PC-3 (cell line): ENCODE results near the gene TGM3. TPM values are rescaled to one million over a fixed set of nuclear protein-coding genes. Genes with fewer than 3 reads are reported as not detected.

Experiments
- ATAC-seq: fragments of 200-7000 bp; cut with Tn5 transposase; 2 replicates; pipeline ENCODE4 v1.9.1; 2020; ENCODE audit warnings: mild to moderate bottlenecking, moderate library complexity
- BruUV-seq: library from RNA; stranded (reverse); fragments of 400-500 nt; replicated peaks from 2 replicates; lab custom pipeline; 2021; lab: Mats Ljungman, UMichigan
- CTCF ChIA-PET: fragments of 300-600 bp; sonication (Branson Sonifier 250); formaldehyde crosslinking; loops from one replicate; lab custom pipeline; 2022; ENCODE audit warnings: antibody characterized with exemption; lab: Charles Lee
- POLR2A ChIA-PET: fragments of 300-600 bp; sonication (Branson Sonifier 250); formaldehyde crosslinking; loops from one replicate; lab custom pipeline; 2022; ENCODE audit warnings: antibody characterized with exemption; ENCODE audit not compliant: unreplicated experiment; lab: Charles Lee
- DNase-seq: peaks from one replicate; pipeline ENCODE4 v3.0.0-alpha.2; 2015
- H2AFZ ChIP-seq: fragments of 300-600 bp; sonication (generic); 2 replicates; pipeline ENCODE4 v1.6.0; 2016; ENCODE audit warnings: antibody characterized with exemption, low read length
- H3F3A ChIP-seq: fragments of 300-600 bp; sonication (generic); one replicate; pipeline ENCODE4 v1.6.0; 2017; ENCODE audit warnings: antibody characterized with exemption, low read length, control low read depth, mild to moderate bottlenecking; ENCODE audit not compliant: unreplicated experiment
- H3K27ac ChIP-seq: fragments of 300-600 bp; sonication (generic); 2 replicates; pipeline ENCODE4 v1.5.1; 2016; ENCODE audit warnings: mild to moderate bottlenecking, low read length
- H3K27me3 ChIP-seq: fragments of 300-600 bp; sonication (generic); 2 replicates; pipeline ENCODE4 v1.6.1; 2016; ENCODE audit warnings: low read length, mixed read lengths
- H3K36me3 ChIP-seq: fragments of 300-600 bp; sonication (generic); 2 replicates; pipeline ENCODE4 v1.6.1; 2016; ENCODE audit warnings: low read depth, mixed run types, low read length, mixed read lengths
- H3K4me1 ChIP-seq: fragments of 300-600 bp; sonication (generic); 2 replicates; pipeline ENCODE4 v1.5.1; 2016; ENCODE audit warnings: low read length; ENCODE audit not compliant: insufficient read depth
- H3K4me2 ChIP-seq: fragments of 300-600 bp; sonication (generic); 2 replicates; pipeline ENCODE4 v1.6.0; 2016; ENCODE audit warnings: low read length
- H3K4me3 ChIP-seq: fragments of 300-600 bp; sonication (generic); 2 replicates; pipeline ENCODE4 v1.5.1; 2016; ENCODE audit warnings: mild to moderate bottlenecking, low read length, mixed read lengths
- H3K79me2 ChIP-seq: fragments of 300-600 bp; sonication (generic); 2 replicates; pipeline ENCODE4 v1.6.1; 2017; ENCODE audit warnings: low read length, mixed read lengths
- H3K9ac ChIP-seq: fragments of 300-600 bp; sonication (generic); 2 replicates; pipeline ENCODE4 v1.6.0; 2016; ENCODE audit warnings: mild to moderate bottlenecking, low read length
- H3K9me2 ChIP-seq: fragments of 300-600 bp; sonication (generic); replicated peaks from 2 replicates; pipeline ENCODE4 v1.6.1; 2016; ENCODE audit warnings: mixed run types, low read length, mixed read lengths
- H3K9me3 ChIP-seq: fragments of 300-600 bp; sonication (generic); 2 replicates; pipeline ENCODE4 v1.6.1; 2016; ENCODE audit warnings: low read length, mixed read lengths
- H4K20me1 ChIP-seq: fragments of 300-600 bp; sonication (generic); 2 replicates; pipeline ENCODE4 v1.6.1; 2016; ENCODE audit warnings: low read length, mixed read lengths
- EZH2 ChIP-seq: fragments of 300-600 bp; sonication (generic); IDR thresholded peaks from one replicate; pipeline ENCODE4 v1.6.1; 2017; ENCODE audit warnings: antibody characterized with exemption, mild to moderate bottlenecking, low read length; ENCODE audit not compliant: unreplicated experiment
- EZH2phosphoT487 ChIP-seq: fragments of 300-600 bp; sonication (generic); IDR thresholded peaks from 2 replicates; pipeline ENCODE4 v1.6.1; 2018; ENCODE audit warnings: mild to moderate bottlenecking, antibody characterized with exemption, low read length, borderline replicate concordance
- intact Hi-C: fragments of 100-400 bp; cut with micrococcal nuclease; formaldehyde crosslinking; loops from 2 replicates; pipeline ENCODE4 v1.9.0; 2023
- total RNA-seq: library from RNA; depleted of rRNA; stranded (reverse); fragments of >200 nt; gene quantifications from 2 replicates; pipeline ENCODE4 v1.2.3, GENCODE V29; 2014
- TF ChIP-seq, protein P1 (sequence below): fragments of 300-600 bp; sonication (generic); conservative IDR thresholded peaks from 2 replicates; pipeline ENCODE4 v1.5.1; 2017; ENCODE audit warnings: antibody characterized with exemption, low read depth, mild to moderate bottlenecking, low read length

TGM3 gene
- total RNA-seq, 1 experiment from 2014 or later, result not detected

DNA sequence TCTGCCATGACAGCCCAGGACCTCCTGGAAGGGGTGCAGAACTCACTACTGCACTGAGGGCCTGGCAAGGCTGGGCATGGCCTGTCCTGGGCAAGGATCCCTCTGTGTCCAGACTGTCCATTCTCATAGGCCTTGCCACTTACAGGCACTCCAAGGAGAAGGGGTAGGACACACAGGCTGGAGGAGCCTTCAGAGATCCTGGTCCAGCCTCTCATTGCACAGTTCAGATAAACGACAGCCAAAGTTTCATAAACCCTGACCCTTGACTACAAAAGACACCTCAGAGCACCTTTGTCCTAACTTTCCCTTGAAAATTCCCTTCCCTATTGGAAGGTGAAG, 19.6 kb downstream of the TGM3 start:
- no peak for TF ChIP-seq EZH2phosphoT487
- H3K9me2 ChIP-seq, result no peaks in the 10 kb centered on the region
- no peaks in the 10 kb centered on the region; the same call in 1 of the 2 replicates for H3K4me1 ChIP-seq
- H3K79me2 ChIP-seq, result no peaks in the 10 kb centered on the region
- CTCF ChIA-PET, result no interaction called here
- no peak overlapping the region for H3K27ac ChIP-seq
- intact Hi-C loops, result no loop called here
- DNase-seq, result no peak
- POLR2A ChIA-PET, result no interaction called here
- H2AFZ ChIP-seq, result no peak overlapping the region
- no peak overlapping the region for H3K4me2 ChIP-seq
- H3F3A ChIP-seq, result no peaks in the 10 kb centered on the region
- BruUV-seq, result no TSS peak
- H4K20me1 ChIP-seq, result no peaks in the 10 kb centered on the region
- no peaks in the 10 kb centered on the region for H3K9me3 ChIP-seq
- no peaks in the 10 kb centered on the region for H3K36me3 ChIP-seq
- no peak overlapping the region for H3K4me3 ChIP-seq
- no peak overlapping the region for H3K9ac ChIP-seq
- peaks cover 58% of the 10 kb centered on the region for H3K27me3 ChIP-seq
- ATAC-seq, result no peak

GRCh38 chr20:2316847-2317495, 21.2 kb downstream of the TGM3 start:
- Histone ChIP-seq H3K27me3 (peaks cover 58% of the 10 kb centered on the region), H4K20me1 (no peaks in the 10 kb centered on the region), H3K9me3 (no peaks in the 10 kb centered on the region), H3K9me2 (no peaks in the 10 kb centered on the region), H3F3A (no peaks in the 10 kb centered on the region), H2AFZ (no peak overlapping the region), H3K4me2 (no peak overlapping the region), H3K79me2 (no peaks in the 10 kb centered on the region), H3K9ac (no peak overlapping the region), H3K4me3 (no peak overlapping the region), H3K4me1 (no peaks in the 10 kb centered on the region; the same call in 1 of the 2 replicates), H3K36me3 (no peaks in the 10 kb centered on the region), H3K27ac (no peak overlapping the region)
- CTCF ChIA-PET, result no interaction called here
- ATAC-seq, result no peak
- DNase-seq, result no peak
- TF ChIP-seq, protein P1, sequence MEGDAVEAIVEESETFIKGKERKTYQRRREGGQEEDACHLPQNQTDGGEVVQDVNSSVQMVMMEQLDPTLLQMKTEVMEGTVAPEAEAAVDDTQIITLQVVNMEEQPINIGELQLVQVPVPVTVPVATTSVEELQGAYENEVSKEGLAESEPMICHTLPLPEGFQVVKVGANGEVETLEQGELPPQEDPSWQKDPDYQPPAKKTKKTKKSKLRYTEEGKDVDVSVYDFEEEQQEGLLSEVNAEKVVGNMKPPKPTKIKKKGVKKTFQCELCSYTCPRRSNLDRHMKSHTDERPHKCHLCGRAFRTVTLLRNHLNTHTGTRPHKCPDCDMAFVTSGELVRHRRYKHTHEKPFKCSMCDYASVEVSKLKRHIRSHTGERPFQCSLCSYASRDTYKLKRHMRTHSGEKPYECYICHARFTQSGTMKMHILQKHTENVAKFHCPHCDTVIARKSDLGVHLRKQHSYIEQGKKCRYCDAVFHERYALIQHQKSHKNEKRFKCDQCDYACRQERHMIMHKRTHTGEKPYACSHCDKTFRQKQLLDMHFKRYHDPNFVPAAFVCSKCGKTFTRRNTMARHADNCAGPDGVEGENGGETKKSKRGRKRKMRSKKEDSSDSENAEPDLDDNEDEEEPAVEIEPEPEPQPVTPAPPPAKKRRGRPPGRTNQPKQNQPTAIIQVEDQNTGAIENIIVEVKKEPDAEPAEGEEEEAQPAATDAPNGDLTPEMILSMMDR, result no peak
- TF ChIP-seq EZH2, result no peak
- no peak for TF ChIP-seq EZH2phosphoT487
- no TSS peak for BruUV-seq
- POLR2A ChIA-PET, result interaction anchor here (0.6 kb wide), 1 partner anchor 154 kb away, joined by 3 read pairs; no protein-coding TSS in a partner anchor
- intact Hi-C loops, result no loop called here

DNA sequence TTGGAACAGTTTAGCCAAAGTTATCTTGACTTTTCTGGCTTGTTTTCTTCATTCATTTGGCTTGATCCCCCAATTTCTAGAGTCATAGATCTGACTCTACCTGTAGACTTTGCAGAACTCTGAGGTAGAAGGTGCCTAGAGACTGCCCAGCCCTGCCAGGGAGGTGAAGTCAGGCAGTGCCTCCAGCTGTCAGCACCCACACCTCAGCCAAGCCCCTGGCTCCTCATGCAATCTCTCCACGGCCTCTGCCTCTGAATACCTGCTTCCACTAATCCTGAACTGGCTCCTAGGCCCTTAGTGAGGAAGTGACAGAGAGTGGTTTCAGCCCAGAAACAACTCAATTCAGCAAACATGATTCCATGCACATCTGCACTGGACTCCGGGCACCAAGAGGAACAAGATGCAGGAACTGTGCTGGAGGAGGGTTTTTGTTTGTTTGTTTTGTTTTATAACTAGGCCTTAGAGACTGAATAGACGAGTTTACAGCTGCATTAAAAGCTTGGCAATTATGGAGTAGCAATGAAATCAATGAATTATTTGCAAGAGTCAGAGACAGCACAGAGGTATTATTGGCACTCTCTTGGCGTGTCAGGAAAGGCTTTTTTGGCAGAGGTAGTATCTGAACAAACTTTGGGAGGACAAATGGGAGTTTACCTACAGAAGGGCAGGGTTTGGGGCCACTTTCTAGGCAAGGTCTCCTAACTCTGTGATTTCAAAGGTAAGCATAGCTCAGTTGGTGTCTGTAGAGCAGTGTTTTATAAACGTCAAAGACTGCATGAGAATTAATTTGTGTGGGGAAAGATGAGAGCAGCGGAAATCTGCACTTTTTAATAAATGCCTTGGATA, 25.2 kb downstream of the TGM3 start:
- H3K4me1 ChIP-seq, result no peaks in the 10 kb centered on the region
- ATAC-seq, result no peak
- no peaks in the 10 kb centered on the region for H3K9me3 ChIP-seq
- H3K9me2 ChIP-seq, result no peaks in the 10 kb centered on the region
- no peak for TF ChIP-seq EZH2
- TF ChIP-seq EZH2phosphoT487, result no peak
- TF ChIP-seq, protein P1, result no peak
- H3K4me2 ChIP-seq, result no peak overlapping the region
- no peaks in the 10 kb centered on the region for H3F3A ChIP-seq
- no peak for DNase-seq
- BruUV-seq, result no TSS peak
- no peak overlapping the region for H2AFZ ChIP-seq
- H4K20me1 ChIP-seq, result no peaks in the 10 kb centered on the region
- no peak overlapping the region for H3K4me3 ChIP-seq
- intact Hi-C loops, result no loop called here
- ChIA-PET POLR2A (no interaction called here), CTCF (no interaction called here)
- H3K27me3 ChIP-seq, result peaks cover 85% of the 10 kb centered on the region
- no peak overlapping the region for H3K27ac ChIP-seq
- H3K36me3 ChIP-seq, result no peaks in the 10 kb centered on the region
- no peak overlapping the region for H3K9ac ChIP-seq
- H3K79me2 ChIP-seq, result no peaks in the 10 kb centered on the region
